Panc1 (cell line): ENCODE results near the gene MED12L. TPM values are rescaled to one million over a fixed set of nuclear protein-coding genes. Genes with fewer than 3 reads are reported as not detected.

Source experiments
- ATAC-seq: fragments of 200-7000 bp; cut with Tn5 transposase; 2 replicates; pipeline ENCODE4 v1.9.1; 2020; ENCODE audit warnings: mild to moderate bottlenecking, moderate library complexity
- BruUV-seq: library from RNA; stranded (reverse); fragments of 400-500 nt; replicated peaks from 2 replicates; lab custom pipeline; 2021; lab: Mats Ljungman, UMichigan
- CTCF ChIA-PET: fragments of 300-600 bp; sonication (Branson Sonifier 250); formaldehyde crosslinking; loops from one replicate; lab custom pipeline; 2022; ENCODE audit warnings: antibody characterized with exemption; lab: Charles Lee
- POLR2A ChIA-PET: fragments of 300-600 bp; sonication (Branson Sonifier 250); formaldehyde crosslinking; loops from one replicate; lab custom pipeline; 2022; ENCODE audit warnings: antibody characterized with exemption; lab: Charles Lee
- DNase-seq: peaks from one replicate; pipeline ENCODE4 v3.0.0-alpha.2; 2010; ENCODE audit warnings: low read depth, low spot score
- H3K27ac ChIP-seq: 2 replicates; pipeline ENCODE4 v1.5.1; 2011; ENCODE audit warnings: mild to moderate bottlenecking, low read length, inconsistent platforms
- H3K27me3 ChIP-seq: fragments of 200-500 bp; sonication (Bioruptor generic); 2 replicates; pipeline ENCODE4 v1.6.0; 2014; ENCODE audit warnings: low read length, inconsistent platforms; ENCODE audit not compliant: control insufficient read depth, insufficient read depth
- H3K36me3 ChIP-seq: fragments of 200-500 bp; sonication (Bioruptor generic); 2 replicates; pipeline ENCODE4 v1.5.1; 2014; ENCODE audit warnings: inconsistent platforms, mild to moderate bottlenecking, low read length, moderate library complexity; ENCODE audit not compliant: control insufficient read depth, insufficient read depth
- H3K4me1 ChIP-seq: 2 replicates; pipeline ENCODE4 v1.5.1; 2011; ENCODE audit warnings: inconsistent platforms, mild to moderate bottlenecking, low read length, moderate library complexity; ENCODE audit not compliant: control insufficient read depth, insufficient read depth
- H3K4me3 ChIP-seq, 2 experiments: 2 replicates each; pipeline ENCODE4 v1.5.1; 2011 to 2012; ENCODE audit warnings: low read depth in 2 of 2, low read length in 2 of 2, mild to moderate bottlenecking in 2 of 2, inconsistent platforms in 1 of 2, moderate library complexity in 1 of 2
- H3K9me3 ChIP-seq: fragments of 200-500 bp; sonication (Bioruptor generic); 2 replicates; pipeline ENCODE4 v1.5.1; 2014; ENCODE audit warnings: low read depth, mild to moderate bottlenecking, inconsistent platforms, low read length, moderate library complexity; ENCODE audit not compliant: control insufficient read depth, insufficient read depth
- CTCF ChIP-seq: fragments of 450-650 bp; IDR thresholded peaks from 2 replicates; pipeline ENCODE4 v1.5.1; 2017; ENCODE audit warnings: mild to moderate bottlenecking
- POLR2AphosphoS5 ChIP-seq: IDR thresholded peaks from 2 replicates; pipeline ENCODE4 v1.6.1; 2012; ENCODE audit warnings: mild to moderate bottlenecking, low read depth, low read length, moderate library complexity
- REST ChIP-seq, 2 experiments: IDR thresholded peaks; 2 replicates each; pipeline ENCODE4 v1.6.1; 2011 to 2012; ENCODE audit warnings: low read depth in 2 of 2, control low read depth in 1 of 2, low read length in 1 of 2, mild to moderate bottlenecking in 1 of 2, moderate library complexity in 1 of 2; ENCODE audit not compliant: insufficient read depth in 1 of 2
- SIN3A ChIP-seq: IDR thresholded peaks from 2 replicates; pipeline ENCODE4 v1.6.1; 2012; ENCODE audit warnings: low read depth, mild to moderate bottlenecking, low read length, moderate library complexity, borderline replicate concordance; ENCODE audit not compliant: insufficient read depth
- TCF7L2 ChIP-seq: IDR thresholded peaks from 2 replicates; pipeline ENCODE4 v1.6.1; 2011; ENCODE audit warnings: mild to moderate bottlenecking, low read depth, low read length, inconsistent platforms
- in situ Hi-C: cut with HindIII; loops from 2 replicates; pipeline ENCODE4 v1.10.0; 2016; ENCODE audit warnings: low sequenced_read_pairs, low pct_unique_long_range_greater_than_20kb
- intact Hi-C: fragments of 100-400 bp; cut with micrococcal nuclease; formaldehyde crosslinking; loops from one replicate; pipeline ENCODE4 v1.10.0; 2022; ENCODE audit not compliant: unreplicated experiment
- total RNA-seq: library from RNA; stranded (reverse); gene quantifications from one replicate; pipeline ENCODE4 v1.2.1, GENCODE V29; 2021; ENCODE audit not compliant: unreplicated experiment

Gene MED12L
- total RNA-seq, 1 experiment from 2014 or later, result 2.8 TPM

GRCh38 chr3:151276687-151277042, 191.2 kb downstream of the MED12L start:
- ATAC-seq, result no peak
- in situ Hi-C loops, result no loop called here

GRCh38 chr3:151278230-151278629, 192.8 kb downstream of the MED12L start, which contains the start of gene P2RY14:
TSS of gene P2RY14 (minus strand) at chr3:151278542. CDS start at chr3:151214316, 64,226 bp downstream.
- in situ Hi-C loops, result no loop called here
- DNase-seq (no peak), ATAC-seq (no peak)
- Histone ChIP-seq H3K4me1 (no peaks in the 10 kb centered on the region), H3K27ac (no peak within 1 kb of the TSS), H3K36me3 (no peaks in the 10 kb centered on the region), H3K27me3 (no peaks in the 10 kb centered on the region; the same call in 1 of the 2 replicates), H3K9me3 (no peaks in the 10 kb centered on the region), H3K4me3 (no peak within 1 kb of the TSS)
- CTCF ChIA-PET, result no interaction called here
- TF ChIP-seq CTCF (no peak), REST (IDR thresholded peaks at IDR 0.05; ENCODE audit: insufficient read depth in 1 of 2, low read depth in 2 of 2, low read length in 1 of 2) (no peak), POLR2AphosphoS5 (no peak), SIN3A (no peak), TCF7L2 (no peak)
- BruUV-seq, result no TSS peak
- intact Hi-C loops, result no loop called here
- POLR2A ChIA-PET, result interaction anchor here (0.6 kb wide), 1 partner anchor 54 kb away, joined by 7 read pairs; no protein-coding TSS in a partner anchor

More at GRCh38 chr3:151276687-151277042, 191.2 kb downstream of the MED12L start:
- no peaks in the 10 kb centered on the region; the same call in 1 of the 2 replicates for H3K27me3 ChIP-seq
- ChIA-PET POLR2A (no interaction called here), CTCF (interaction anchor here (0.7 kb wide), 1 partner anchor 16 kb away, joined by 4 read pairs; no protein-coding TSS in a partner anchor)
- no TSS peak for BruUV-seq
- DNase-seq, result no peak
- no peaks in the 10 kb centered on the region for H3K36me3 ChIP-seq
- no peaks in the 10 kb centered on the region for H3K9me3 ChIP-seq
- intact Hi-C loops, result no loop called here
- no peak overlapping the region for H3K27ac ChIP-seq
- TF ChIP-seq TCF7L2 (no peak), POLR2AphosphoS5 (no peak), REST (IDR thresholded peaks at IDR 0.05; ENCODE audit: insufficient read depth in 1 of 2, low read depth in 2 of 2, low read length in 1 of 2) (no peak), CTCF (no peak), SIN3A (no peak)
- no peaks in the 10 kb centered on the region for H3K4me1 ChIP-seq
- no peak overlapping the region for H3K4me3 ChIP-seq
